HT1080 (cell line): ENCODE measurements around the gene ECPAS. TPM values are rescaled to one million over a fixed set of nuclear protein-coding genes. Genes with fewer than 3 reads are reported as not detected.
"Not testable (repeated sequence)": the region's sequence is repeated elsewhere in the genome, so short reads cannot be mapped to it uniquely, and the experiment has no call there.

Experiments
- DNase-seq: peaks from one replicate; pipeline ENCODE4 v3.0.0-alpha.2; 2015; ENCODE audit warnings: low read depth
- total RNA-seq: library from RNA; depleted of rRNA; stranded (reverse); fragments of >200 nt; shearing (Covaris generic); gene quantifications from 2 replicates; pipeline ENCODE4 v1.2.3, GENCODE V29; 2014

Gene ECPAS
- total RNA-seq, 1 experiment from 2014 or later, result 59.3 TPM

DNA sequence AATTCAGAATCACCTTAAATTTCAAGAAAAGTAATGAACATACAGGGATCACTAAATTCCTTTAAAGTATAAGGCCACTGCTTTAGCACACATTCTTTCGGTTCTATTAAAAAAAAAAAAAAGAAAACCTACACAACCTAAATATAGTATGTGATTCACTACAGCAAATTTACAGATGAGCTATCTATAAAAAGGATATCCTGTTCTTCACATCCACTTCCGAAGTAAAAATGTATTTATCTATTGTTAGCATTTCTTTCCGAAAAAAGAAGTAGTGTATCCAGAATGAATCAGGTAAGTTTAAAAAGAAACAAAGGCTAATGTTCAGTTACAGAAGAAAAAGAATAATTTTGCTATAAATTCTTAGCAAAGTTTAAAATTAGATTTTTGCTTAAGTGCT, 70.2 kb downstream of the ECPAS start:
- DNase-seq, result no peak

DNA sequence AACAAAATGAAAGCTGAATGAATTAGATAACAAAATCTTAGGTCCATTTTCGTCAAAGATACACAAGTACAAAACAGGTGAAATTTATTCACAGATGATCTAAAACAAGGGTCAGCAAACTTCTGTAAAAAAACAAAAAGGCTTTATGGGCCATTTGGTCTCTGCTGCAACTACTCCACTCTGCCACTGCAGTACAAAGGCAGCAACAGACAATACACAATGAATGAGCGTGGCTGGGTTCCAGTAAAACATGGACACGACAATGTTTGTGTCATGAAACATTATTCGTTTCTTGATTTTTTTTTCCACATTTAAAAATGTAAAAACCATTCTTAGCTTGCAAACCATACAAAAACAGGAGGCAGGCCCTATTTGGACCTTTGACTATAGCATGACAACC, 71.9 kb downstream of the ECPAS start:
- no peak for DNase-seq

DNA sequence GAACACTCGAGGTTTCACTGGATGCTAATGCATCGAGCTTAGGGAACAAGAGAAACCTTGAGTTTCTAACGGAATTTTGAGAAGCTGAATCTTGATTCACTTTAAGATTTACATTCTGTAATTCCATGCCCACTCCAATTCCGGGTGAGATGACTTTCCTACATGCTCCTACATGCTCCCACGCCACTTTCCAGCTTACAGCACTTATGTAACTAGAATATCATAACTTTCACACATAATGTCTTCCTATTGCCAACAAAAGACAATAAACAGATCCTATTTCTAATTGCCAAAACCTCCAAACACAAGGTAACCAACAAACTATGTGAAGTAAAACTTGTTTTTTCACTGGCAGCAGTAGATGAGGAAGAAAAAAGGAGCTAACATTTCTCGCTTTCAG, 72.9 kb downstream of the ECPAS start:
- no peak for DNase-seq

DNA sequence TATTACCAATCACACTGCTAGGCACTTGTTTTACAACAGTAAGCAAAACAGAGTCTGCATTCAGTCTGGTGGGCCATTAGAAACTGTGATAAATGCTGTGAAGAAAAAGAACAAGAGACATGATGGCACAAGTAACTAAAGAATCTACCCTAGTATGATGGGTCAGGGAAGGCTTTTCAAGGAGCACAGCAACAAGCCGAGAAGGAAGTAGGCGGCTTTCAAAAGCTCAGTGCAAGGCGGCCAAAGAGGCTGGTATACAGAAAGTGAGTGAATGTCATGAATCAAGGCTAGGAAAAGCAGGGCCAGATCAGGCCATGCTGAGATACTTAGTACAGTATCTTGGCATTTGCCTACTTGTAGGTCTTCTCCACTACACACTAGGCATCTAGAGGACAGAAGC, 76.4 kb downstream of the ECPAS start:
- DNase-seq, result no peak

DNA sequence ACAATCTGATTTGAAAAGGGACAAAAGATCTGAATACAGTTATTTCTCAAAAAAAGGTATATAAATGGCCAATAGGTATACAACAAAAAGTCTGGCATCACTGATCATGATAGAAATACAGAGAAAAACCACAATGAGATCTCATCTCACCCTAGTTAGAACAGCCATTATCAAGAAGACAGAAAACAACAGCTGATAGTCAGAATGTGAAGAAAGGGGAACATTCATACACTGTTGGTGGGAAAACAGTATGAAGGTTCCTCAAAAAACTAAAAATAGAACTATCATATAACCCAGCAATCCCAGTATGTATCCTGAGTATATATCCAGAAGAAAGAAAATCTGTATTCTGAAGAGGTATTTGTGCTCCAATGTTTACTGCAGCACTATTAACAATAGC, 78.5 kb downstream of the ECPAS start:
- no peak for DNase-seq

DNA sequence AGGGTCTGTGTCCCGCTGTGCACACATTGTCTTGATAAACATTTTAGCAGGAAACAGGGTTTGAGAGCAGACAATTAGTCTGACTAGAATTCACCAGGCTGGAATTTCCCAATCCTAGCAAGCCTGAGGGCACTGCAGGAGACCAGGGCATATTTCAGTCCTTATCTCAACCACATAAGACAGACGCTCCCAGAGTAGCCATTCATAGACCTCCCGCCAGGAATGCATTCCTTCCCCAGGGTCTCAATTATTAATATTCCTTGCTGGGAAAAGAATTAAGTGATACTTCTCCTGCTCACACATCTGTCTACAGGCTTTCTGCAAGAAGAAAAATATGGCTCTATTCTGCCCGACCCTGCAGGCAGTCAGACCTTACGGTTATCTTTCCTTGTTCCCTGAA, 82.7 kb downstream of the ECPAS start:
- DNase-seq, result not testable (repeated sequence)

DNA sequence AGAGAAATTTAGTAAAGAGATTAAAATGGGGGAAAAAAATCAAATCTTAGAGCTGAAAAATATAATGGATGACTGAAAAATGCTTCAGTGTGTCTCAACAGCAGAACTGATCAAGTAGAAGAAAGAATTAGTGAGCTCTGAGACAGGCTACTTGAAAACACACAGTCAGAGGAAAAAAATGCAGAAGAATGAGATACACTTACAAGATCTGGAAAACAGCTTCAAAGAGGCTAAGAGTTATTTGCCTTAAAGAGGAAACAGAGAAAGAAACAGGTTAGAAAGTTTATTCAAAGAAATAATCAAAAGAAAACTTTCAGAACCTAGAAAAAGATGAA, 83.7 kb downstream of the ECPAS start:
- DNase-seq, result no peak

DNA sequence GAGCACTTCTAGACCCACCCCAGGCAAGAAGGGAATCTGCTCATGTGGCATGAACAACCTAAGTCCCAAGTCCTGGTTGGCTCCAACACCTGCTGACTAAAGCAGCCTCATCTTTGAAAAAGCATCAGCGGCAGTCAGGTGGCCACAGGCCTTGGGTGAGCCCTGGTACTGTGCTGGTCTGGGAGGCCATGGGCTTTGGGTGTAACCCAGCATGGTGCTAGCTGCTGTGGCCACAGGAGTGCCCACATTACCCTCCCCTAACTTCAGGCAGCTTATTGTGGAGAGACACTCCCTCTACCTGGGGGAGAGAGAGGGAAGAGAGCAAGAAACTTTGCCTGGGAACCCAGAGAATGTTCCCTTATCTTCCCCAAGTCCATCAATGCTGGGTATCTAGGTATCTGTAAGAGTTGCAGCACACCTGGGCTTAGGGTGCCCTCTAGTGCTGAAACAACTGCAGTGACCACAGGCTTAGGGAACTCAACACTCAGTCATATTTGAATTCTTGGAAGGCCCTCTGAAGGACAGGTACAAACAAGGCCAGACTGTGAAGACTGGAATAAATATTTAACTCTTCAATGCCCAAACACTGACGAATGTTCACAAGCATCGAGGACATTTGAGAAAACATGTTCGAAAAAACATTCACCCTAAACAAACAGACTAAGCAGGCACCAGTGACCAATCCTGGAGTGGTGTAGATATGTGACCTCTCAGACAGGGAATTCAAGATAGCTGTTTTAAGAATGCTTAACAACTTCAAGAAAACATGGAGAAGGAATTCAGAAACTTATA, 84.2 kb downstream of the ECPAS start:
- DNase-seq, result peak; percentile 15

DNA sequence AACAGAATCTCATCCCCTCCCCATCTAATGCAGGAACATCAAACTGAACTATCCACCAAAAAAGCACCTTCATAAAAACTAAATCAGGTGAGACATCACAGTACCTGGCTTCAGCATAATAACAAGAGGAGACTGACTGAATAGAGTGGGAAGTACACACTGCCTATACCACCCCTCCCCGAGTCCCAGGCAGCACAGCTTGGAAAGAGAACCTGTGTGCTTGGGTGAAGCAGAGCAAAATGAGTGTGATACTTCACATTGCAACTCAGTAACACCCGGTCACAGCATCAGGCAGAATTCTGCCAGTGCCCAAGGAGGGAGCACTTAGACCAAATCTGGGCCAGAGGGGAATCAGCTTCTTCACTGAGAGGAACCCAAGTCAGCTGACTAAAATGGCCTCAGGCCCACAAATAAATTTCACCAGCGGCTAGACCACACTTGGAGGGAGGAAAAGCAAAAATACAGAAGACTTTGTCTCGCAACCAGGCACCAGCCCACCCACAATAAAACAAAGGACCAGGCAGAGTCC, 84.9 kb downstream of the ECPAS start:
- DNase-seq, result no peak

DNA sequence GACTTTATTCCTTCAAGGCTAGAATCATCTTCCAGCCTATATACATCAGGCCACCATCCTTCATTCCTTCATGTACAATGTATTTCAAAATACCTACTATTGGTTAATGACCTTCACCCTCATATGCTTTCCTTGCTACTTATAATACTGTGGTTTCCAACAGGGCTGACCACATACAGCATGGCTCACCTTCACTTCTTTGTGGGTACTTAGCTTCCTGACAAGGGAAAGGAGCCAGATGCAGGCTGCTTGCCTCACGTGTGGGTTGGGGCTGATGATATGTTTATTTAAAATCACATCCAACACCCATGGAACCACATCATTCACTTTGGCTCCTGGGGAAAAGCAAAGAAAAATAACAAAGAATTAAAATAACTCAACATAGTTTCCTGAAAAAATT, 90.2 kb downstream of the ECPAS start:
- no peak for DNase-seq

DNA sequence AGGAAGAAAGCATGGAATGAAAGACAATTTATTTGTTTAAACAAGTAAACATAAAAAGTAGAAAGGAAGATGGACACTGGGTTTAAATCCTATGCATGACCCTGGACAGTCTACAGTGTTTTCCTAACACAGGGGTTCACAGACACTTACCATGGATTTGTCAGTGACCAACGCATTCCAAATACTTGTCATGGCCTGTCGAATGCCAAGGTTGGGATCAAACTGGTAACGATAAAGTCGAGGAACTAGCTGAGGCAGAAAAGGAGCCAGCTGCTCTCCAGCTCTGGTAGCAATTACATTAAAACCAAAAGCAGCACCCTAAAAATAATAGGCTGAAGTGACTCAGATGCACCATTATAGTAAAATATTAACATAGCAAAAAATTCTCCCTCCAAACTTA, 94.8 kb downstream of the ECPAS start:
- no peak for DNase-seq

DNA sequence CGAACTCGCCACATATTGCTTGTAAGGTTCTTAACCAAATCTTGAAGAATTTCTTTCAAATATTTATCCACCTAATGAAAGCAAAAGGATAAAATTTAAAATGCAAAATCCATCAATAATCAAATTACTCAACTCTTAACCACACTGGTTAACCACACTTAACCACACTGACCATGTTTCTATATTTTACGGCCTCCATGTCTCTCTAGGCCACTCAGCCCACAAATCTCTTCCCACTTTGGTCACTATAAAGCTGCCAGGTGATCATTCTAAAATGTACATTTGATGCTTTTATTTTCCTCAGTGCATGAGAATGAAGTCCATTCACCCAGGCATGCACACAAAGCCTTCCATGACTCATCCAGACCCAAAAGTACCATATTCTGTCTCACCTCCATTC, 97.8 kb downstream of the ECPAS start:
- no peak for DNase-seq

DNA sequence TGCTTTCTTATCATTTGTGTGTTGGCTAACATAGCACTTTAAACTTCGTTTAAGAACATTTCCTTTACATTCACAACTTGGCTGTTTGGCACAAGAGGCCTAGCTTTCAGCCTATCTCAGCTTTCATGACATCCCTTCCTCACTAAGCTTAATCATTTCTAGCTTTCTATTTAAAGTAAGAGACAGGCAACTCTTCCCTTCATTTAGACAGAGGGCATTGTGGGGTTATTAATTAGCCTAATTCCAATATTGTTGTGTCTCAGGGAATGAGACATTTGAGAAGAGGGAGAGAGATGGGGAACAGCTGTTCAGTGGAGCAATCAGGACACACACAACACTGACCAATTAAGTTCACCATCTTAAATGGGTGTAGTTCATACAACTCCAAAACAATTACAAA, 103.2 kb downstream of the ECPAS start:
- DNase-seq, result no peak

DNA sequence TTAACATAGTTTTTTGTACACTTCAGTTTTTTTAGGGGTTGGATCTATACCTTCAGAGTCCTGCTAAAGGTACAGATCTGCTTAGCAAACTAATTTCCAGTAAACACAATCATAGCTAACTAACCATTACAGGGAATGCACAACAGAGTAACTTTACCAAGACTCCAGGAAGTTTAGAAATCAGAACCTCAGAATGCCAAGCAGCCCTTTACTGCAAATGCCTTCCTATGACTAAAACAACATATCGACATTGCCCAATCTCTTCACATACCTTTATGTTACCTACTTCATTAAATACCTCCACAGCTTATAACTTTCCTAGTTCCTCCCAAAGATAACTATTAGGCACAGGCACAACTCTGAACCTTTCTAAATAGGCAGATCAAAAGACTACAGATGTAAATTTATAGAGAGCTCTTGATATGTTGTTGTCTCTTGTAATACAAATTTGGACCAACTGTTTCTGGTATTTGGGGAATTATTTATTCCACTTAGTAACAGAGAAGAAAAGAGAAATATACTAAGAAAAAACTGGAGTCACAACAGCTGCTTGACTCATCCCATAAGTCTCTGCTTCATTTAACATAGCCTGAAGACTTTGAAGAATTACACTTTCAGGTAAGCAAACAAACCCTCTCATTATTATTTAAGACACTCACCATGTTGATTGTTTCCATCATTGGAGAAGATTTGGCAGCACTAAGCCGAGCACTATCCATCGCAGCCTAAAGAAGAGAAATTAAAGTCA, 108.2 kb downstream of the ECPAS start:
- DNase-seq, result no peak

DNA sequence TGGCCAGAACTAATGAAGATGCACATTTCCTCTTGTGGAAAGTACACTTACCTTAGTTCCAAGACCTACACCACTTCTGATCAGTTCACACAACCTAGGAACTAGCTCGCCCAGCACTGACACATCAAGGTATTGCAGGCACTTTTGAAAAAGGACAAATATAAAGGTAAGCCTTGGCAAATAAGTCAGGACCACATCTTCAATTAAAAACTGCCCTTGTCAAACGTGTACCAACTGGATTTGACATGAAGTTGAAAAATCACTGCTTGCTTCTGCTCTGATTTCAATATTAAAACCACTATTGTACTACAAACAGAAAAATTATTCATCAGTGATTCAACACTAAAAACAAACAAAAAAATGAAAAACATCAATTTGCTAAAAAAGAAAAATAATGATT, 109.1 kb downstream of the ECPAS start:
- DNase-seq, result no peak

DNA sequence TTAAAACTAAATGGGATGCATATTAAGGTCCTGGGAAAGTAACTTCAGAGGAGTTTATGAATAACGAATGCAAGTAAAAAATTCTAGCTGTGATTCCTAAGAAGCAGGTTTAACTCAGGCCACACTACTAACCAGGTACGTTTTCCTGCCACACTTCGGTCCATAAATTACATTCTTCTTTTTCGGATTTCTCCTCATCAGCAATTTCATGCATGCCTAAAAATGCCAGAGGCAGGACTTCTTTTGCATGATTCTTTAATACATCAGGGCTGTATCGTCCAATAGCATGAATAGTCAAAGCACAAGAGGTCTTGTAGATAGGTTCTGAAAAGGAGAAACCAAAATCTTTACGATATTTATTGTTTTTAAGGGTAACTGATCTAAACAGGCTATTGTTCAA, 111.9 kb downstream of the ECPAS start:
- no peak for DNase-seq

DNA sequence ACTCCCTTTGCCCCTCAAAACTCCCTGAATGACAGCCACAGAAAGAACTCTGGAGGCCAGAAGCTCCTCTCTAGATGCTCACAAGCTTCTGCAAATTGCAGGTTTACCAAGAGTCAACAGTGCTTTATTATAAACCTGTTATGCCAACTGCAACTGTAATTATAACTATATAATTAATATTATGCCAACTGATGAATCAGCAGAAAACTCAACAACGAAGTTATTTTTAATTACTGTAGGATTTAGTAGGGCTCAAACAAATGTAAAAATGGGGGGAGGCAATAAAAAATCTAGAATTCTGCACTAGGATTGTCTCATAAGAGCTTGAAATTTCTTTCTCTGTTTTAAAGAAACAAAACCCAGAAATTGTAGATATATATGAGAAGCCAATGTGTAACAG, 117.2 kb downstream of the ECPAS start:
- DNase-seq, result no peak

DNA sequence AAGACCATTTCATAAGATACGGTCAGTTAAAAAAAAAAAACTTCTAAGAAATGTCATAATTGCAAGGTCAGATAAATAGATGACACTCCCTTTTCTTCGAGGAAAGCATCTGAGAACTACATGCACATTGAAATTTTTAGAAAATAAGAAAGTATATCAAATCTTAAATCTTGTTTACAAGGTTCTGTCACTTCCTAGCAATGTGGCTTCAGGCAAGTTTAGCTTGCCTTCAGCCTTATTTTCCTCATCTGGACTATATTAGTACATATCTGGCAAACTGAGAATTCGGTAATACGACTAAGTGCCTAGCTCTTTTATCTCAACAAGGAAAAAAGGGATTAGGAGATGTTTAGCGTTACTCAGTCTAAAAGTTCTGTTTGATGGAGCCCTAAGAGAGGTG, 121.7 kb downstream of the ECPAS start:
- no peak for DNase-seq

DNA sequence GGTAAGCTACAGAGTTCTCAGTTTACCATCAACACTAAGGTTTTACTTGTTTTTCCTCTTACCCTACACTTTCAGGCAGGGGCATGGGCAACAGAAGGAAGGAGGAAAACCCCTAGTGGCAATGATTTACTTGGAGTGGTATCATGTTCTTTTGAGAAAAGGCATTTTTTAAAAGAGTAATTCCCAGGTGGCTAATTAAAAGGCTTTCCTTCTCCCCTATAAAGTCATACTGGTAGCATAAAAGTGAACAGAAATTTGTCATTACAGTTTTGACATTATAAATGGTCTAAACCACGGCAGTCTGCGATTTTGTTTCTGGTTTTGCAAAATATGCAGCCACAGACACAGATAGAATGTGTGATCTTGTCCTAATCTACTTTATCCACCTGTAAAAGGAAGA, 123.3 kb downstream of the ECPAS start:
- no peak for DNase-seq

DNA sequence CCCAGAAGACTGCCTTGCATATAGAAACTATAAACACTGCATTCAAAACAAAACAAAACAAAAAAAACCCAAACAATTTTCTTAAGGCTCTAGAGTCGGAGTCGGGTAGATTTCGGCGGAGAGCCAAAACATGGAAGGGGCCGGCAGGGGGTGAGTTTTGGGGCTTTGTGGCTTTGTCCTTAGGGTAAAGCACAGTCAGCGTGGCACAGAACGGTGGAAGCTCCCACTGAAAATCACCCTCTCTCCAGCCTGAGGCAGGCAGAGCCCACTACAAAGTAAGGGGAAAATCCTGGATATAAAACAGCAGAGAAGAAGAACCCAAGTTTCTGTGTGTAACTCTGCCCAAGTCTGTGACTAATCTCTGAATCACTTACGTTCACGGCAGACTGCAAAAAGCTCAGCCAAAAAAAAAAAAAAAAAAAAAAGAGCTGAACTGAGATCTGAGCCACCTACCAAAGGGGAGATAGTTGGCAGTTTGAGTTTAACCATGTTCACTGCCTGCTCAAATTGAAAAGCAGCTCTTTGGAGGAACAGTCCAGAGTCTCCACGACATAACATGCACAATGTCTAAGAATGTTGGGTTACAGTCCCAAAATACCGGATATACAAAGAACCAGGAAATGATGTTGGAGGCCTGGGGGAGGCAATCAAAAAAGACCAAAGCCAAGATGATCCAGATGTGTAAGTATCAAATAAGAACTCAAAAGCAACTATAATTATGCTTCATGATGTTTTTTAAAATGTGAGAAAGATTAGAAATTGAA, 127.5 kb downstream of the ECPAS start:
- peak; percentile 87 for DNase-seq

DNA sequence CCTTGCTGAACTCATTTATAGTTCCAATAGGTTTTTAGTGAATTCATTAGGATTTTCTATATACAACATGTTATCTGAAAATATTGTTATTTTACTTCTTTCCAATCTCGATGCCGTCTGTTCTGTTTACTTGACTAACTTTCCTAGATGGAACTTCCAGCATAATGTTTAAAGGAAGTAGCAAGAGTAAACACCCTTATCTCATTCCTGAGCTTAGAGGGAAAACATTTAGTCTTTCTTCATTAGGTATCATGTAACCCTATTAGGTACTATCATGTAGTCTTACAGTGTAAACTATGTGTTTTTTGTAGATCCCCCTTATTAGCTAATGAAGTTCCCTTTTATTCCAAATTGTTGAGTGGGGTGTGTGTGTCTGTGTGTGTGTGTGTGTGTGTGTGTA, 131.6 kb downstream of the ECPAS start:
- DNase-seq, result no peak

DNA sequence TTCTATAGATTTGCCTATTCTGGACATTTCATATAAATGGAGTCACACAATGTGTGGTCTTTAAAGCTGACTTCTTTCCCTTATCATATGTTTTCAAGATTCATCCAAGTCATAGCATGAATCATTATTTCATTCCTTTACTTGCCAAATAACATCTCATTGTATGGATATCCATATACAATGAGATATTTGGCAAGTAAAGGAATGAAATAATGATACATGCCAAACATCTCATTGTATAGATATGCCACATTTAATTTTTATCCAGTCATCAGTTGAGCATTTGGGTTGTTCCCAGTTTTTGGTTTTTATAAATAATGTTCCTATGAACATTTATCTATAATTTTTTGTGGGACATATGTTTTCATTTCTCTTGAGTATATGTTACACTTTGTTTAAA, 133.6 kb downstream of the ECPAS start:
- no peak for DNase-seq
